ENCODE results near the gene AASDH.

Gene AASDH, protein sequence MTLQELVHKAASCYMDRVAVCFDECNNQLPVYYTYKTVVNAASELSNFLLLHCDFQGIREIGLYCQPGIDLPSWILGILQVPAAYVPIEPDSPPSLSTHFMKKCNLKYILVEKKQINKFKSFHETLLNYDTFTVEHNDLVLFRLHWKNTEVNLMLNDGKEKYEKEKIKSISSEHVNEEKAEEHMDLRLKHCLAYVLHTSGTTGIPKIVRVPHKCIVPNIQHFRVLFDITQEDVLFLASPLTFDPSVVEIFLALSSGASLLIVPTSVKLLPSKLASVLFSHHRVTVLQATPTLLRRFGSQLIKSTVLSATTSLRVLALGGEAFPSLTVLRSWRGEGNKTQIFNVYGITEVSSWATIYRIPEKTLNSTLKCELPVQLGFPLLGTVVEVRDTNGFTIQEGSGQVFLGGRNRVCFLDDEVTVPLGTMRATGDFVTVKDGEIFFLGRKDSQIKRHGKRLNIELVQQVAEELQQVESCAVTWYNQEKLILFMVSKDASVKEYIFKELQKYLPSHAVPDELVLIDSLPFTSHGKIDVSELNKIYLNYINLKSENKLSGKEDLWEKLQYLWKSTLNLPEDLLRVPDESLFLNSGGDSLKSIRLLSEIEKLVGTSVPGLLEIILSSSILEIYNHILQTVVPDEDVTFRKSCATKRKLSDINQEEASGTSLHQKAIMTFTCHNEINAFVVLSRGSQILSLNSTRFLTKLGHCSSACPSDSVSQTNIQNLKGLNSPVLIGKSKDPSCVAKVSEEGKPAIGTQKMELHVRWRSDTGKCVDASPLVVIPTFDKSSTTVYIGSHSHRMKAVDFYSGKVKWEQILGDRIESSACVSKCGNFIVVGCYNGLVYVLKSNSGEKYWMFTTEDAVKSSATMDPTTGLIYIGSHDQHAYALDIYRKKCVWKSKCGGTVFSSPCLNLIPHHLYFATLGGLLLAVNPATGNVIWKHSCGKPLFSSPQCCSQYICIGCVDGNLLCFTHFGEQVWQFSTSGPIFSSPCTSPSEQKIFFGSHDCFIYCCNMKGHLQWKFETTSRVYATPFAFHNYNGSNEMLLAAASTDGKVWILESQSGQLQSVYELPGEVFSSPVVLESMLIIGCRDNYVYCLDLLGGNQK

DNA sequence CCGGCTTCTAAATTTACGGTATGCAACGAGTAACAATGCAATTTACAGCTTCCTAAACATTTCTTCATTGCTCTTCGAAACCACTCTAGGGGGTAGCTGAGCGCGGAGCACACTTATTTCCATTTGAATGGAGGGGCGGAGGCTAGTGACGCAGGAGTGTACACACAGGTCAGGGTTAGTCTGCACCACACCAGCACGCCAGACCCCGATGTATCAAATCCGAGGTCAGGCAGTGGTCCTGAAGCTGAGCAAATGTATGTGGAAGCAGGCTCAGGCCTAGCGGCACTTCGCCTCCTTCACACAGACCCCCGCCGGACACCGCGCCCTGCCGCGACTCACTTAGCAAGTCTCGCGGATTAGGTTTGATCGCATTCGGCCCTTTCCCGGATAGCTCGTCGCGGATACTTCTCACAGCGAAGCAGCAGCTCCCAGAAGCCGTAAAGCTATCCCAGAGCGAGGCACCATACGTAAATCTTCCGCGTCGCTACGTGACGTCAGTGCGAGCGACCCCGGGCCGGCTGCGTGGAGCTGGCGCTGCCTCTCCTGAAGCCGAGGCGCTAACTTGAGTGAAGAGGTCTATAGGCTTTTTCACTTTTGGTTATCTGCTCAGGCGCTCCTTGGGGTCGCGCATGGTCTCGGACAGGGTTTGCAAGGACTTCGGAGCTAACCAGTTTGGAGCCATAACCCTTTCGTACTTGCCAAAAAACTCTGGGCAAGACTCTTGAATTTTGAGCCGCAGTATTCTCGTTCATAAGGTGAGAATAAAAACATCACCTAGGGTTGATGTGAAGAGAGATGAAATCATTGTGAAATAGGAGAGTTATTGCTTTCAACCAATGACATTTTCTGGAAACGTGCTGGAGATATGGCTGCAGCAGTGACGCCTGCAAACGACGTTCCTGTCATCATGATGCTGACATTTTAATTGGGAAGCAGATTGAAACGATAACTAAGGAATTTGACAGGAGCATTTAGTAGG, at the start of gene AASDH:
TSS of gene AASDH (minus strand) at position 469 of the 979 bp plus-strand sequence. CDS start 3,192 bp downstream, outside the sequence.
- DNase-seq (ENCODE audit: low spot score) = peak; percentile 85
- in situ Hi-C loops (cut with MboI; ENCODE audit: low pct_unique_long_range_greater_than_20kb, low sequenced_read_pairs, unreplicated experiment) = no loop called here
- TF ChIP-seq, protein P1, sequence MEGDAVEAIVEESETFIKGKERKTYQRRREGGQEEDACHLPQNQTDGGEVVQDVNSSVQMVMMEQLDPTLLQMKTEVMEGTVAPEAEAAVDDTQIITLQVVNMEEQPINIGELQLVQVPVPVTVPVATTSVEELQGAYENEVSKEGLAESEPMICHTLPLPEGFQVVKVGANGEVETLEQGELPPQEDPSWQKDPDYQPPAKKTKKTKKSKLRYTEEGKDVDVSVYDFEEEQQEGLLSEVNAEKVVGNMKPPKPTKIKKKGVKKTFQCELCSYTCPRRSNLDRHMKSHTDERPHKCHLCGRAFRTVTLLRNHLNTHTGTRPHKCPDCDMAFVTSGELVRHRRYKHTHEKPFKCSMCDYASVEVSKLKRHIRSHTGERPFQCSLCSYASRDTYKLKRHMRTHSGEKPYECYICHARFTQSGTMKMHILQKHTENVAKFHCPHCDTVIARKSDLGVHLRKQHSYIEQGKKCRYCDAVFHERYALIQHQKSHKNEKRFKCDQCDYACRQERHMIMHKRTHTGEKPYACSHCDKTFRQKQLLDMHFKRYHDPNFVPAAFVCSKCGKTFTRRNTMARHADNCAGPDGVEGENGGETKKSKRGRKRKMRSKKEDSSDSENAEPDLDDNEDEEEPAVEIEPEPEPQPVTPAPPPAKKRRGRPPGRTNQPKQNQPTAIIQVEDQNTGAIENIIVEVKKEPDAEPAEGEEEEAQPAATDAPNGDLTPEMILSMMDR (IDR thresholded peaks at IDR 0.05; ENCODE audit: extremely low read depth, insufficient read depth, missing control alignments) = no peak

- in situ Hi-C loops (cut with MboI; ENCODE audit: low pct_unique_long_range_greater_than_20kb, low sequenced_read_pairs, unreplicated experiment) = no loop called here
- TF ChIP-seq, protein P1 (IDR thresholded peaks at IDR 0.05; ENCODE audit: extremely low read depth, insufficient read depth, missing control alignments) = peak; percentile 1
- DNase-seq (ENCODE audit: low spot score) = peak; percentile 96
These were observed 48.0 kb upstream of the AASDH start, which contains the start of gene PPAT for GRCh38 chr4:56435140-56435926. TSS of gene PPAT (minus strand) at chr4:56435615. CDS start at chr4:56435477, 138 bp downstream.

GRCh38 chr4:56434599-56435139, 47.4 kb upstream of the AASDH start:
- TF ChIP-seq, protein P1 (IDR thresholded peaks at IDR 0.05; ENCODE audit: extremely low read depth, insufficient read depth, missing control alignments) = no peak
- DNase-seq (ENCODE audit: low spot score) = peak; percentile 58
- in situ Hi-C loops (cut with MboI; ENCODE audit: low pct_unique_long_range_greater_than_20kb, low sequenced_read_pairs, unreplicated experiment) = no loop called here

- in situ Hi-C loops (cut with MboI; ENCODE audit: low pct_unique_long_range_greater_than_20kb, low sequenced_read_pairs, unreplicated experiment) = no loop called here
- TF ChIP-seq, protein P1 (IDR thresholded peaks at IDR 0.05; ENCODE audit: extremely low read depth, insufficient read depth, missing control alignments) = no peak
- no peak for DNase-seq (ENCODE audit: low spot score)
These were observed 46.0 kb upstream of the AASDH start for GRCh38 chr4:56433280-56433679.

- no peak for DNase-seq (ENCODE audit: low spot score)
- TF ChIP-seq, protein P1 (IDR thresholded peaks at IDR 0.05; ENCODE audit: extremely low read depth, insufficient read depth, missing control alignments) = no peak
- in situ Hi-C loops (cut with MboI; ENCODE audit: low pct_unique_long_range_greater_than_20kb, low sequenced_read_pairs, unreplicated experiment) = no loop called here
These were observed 42.9 kb upstream of the AASDH start for GRCh38 chr4:56430203-56430602.

Measured in GM13977 (cell line).